GM18907 (cell line): ENCODE results near the gene NCSTN.

Experiments
- ATAC-seq: cut with Tn5 transposase; IDR thresholded peaks from one replicate; pipeline ENCODE4 v1.9.1; 2021; ENCODE audit warnings: mild to moderate bottlenecking, moderate library complexity; ENCODE audit not compliant: unreplicated experiment

Gene NCSTN

DNA sequence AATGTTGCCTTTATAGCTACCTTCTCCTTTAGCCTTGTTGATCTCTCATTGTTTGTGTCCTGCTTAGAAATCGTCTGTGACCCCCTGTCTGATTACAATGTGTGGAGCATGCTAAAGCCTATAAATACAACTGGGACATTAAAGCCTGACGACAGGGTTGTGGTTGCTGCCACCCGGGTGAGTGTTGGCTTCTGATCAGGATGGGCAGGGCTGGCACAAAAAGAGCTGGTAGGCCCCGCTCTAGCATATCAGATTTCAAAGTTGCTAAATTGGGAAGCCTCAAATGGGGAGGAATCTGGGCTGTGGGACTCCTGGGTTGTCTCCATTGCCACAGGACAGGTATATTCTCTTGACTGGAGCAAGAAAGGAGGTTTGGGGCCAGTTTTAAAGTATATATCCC is 8.4 kb downstream of the NCSTN start:
- ATAC-seq, result no peak

DNA sequence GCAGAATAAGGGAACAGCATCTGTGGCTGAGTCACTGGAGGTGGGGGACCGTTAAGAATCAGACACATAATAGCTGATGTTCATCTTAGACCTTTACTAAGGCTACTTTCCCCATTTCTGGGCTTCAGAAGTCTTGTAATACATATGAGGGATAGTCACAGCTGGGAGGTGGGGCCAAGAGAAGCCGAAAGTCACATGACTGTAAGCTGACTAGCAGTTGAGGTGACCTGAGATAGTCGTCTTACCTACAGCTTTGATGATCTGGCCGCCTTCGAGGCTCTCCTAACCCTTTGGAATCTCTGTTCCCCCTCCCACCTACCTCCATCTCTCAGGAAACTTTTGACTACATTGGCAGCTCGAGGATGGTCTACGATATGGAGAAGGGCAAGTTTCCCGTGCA is 9.4 kb downstream of the NCSTN start:
- no peak for ATAC-seq

DNA sequence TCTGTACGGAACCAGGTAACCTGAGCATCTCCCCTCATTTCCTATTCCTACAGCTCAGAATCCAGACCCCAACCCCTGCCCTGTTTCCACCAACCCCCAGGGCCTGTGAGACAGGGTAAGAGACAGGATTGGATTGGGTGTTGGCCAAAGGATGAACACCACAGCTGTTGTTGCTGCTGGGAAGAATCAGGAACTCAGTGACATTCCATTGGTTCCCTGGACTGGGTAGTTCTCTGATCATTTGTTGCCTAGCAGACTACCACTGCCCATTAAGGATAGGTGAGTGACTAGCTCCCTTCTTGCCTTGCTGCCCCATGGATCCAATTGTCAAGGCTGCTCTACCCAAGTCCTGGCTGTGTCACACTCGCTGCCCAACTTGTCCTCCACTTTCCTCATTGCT is 10.0 kb downstream of the NCSTN start:
- no peak for ATAC-seq

DNA sequence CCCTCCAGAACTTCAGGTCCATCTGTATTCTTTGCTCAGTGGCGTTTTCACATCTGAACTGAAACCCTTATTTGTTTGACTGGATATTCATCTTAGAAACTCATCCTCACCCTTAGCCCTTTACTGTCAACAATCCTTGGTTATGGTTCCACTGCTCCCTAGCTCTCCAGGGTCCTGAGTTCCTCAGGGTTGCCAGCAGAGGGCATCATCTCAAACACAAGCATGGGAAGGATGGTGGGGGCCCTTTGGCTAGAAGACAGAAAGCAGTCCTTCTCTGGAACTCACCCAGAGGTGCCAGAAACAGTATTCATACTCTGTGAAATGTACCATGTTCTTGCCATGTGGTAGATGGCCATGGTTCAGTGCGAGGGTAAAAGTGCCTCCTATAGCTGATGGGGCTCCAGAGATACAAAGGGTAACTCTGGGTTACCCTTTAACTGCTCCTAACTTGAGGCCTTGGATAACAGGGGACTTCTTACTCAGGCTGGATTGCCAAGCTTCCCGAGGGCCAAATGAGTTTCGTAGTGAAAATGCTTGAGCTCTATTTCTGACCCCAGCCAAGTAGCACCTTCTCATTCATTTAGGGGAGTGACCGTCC is 11.3 kb downstream of the NCSTN start:
- no peak for ATAC-seq

DNA sequence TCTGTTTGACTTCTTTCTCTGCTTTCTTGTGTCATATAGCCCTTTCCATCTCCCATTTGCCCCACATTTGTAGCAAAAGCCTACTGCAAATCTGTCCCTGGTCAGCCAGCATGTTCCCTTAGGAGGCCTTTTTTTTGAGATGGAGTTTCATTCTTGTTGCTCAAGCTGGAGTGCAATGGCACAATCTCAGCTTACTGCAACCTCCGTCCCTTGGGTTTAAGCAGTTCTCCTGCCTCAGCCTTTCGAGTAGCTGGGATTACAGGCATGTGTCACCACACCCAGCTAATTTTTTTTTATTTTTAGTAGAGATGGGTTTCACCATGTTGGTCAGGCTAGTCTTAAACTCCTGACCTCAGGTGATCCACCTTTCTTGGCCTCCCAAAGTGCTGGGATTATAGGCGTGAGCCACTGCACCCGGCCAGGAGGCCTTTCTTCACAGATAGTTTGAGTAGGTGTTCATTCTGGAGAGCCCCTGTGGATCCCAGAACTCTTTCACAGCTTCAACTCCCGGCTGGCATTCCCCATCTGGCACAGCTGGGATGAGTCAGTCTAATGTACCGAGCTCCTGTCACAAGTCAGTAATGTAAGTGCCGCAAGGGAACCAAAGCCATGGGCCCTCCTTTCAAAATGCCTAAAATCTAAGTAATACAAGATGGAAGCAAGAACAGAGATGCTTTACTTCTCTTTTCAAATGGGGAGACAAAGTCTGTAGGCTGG is 14.3 kb downstream of the NCSTN start:
- no peak for ATAC-seq

DNA sequence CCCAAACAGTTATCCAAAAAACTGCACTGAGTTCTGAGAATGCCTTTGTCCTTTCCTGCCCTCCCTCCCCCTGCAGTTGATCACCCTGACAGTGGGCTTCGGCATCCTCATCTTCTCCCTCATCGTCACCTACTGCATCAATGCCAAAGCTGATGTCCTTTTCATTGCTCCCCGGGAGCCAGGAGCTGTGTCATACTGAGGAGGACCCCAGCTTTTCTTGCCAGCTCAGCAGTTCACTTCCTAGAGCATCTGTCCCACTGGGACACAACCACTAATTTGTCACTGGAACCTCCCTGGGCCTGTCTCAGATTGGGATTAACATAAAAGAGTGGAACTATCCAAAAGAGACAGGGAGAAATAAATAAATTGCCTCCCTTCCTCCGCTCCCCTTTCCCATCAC is 14.9 kb downstream of the NCSTN start:
- ATAC-seq, result no peak

DNA sequence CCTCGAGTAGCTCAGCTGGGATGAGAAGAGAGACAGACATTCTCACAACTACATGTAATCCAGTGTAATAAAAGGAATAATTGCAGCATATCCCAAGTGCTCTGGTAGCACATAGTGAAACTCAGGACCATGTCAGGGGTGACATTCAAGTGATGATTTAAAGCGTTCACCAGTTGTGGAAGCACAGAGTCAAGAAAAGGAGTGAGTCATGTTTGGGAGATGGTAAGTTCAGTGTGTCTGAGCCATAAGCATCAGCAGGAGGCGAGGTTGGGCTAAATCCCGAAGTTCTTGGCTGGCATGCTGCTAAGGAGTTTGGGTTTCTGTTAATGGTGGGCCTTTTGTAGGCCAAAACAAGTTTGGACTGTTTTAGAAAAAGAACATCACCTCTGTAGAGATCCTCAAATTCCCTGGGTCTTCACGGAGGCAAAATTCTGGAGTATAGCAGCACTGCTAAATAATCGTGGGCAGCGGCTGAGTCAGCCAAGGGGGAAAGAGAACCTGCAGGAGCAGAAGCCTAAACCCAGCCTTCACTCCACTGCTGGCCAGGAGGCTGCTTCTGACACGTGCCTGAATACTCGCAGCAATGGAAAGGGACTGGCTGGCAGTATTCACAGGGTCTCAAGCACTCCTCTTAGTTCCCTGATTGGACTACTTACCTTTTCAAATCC is 16.5 kb downstream of the NCSTN start:
- ATAC-seq, result no peak

DNA sequence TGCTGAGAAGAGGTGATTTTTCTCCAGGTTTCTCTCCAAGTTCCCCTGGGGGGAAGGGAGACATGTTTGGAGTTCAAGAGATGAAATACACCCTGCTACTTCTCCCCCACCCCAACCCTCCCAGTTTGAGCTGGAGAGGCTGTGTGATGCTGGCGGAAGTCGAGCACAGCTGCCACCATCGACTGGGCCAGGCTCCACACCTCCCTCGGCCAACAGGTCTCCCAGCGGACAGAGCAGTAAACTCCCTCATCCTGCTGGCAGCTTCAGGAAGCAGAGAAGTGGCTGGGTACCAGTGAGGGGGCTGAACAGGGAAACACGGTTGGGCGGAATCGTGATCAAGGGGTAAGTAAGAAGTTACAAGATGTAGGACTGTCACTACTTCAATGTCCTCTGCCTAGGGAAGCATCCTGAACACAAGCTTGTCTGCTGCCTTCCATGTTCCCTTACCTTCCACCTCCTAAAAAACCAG is 17.1 kb downstream of the NCSTN start:
- ATAC-seq, result no peak

DNA sequence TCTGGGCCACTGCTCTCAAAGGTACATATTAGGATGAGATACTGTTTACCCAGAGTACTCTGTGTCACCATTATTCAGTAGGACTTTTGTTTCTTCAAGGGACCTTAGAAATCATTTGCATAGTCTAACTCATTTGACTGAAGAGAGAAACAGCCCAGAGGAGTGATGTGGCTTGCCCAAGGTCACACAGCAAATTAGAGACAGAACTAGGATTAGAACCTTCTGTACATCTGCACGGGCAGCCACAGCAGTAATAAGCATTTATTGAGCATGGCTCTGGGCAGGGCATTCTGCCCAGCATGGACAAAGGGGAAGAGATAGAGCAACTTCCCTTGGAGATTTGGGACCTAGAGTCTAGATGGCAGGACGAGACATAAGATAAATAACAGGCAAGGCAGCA is 18.0 kb downstream of the NCSTN start:
- no peak for ATAC-seq

DNA sequence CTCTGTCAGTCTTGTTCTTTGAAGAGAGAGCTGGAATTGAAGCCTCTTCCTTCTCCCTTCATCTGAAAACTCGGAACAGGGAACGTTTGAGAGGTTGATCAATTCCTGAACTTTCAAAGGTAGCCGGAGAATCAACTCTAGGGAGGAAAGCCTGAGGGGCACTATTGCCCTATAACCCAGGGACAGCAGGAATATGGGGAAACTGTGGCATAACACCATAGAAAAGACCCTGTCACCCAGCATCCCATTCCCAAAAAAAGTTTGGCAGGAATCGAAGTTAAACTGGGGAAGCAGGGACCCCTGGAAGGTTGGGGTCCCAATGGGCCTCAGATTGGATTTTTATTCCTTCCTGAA is 18.6 kb downstream of the NCSTN start:
- ATAC-seq, result no peak

DNA sequence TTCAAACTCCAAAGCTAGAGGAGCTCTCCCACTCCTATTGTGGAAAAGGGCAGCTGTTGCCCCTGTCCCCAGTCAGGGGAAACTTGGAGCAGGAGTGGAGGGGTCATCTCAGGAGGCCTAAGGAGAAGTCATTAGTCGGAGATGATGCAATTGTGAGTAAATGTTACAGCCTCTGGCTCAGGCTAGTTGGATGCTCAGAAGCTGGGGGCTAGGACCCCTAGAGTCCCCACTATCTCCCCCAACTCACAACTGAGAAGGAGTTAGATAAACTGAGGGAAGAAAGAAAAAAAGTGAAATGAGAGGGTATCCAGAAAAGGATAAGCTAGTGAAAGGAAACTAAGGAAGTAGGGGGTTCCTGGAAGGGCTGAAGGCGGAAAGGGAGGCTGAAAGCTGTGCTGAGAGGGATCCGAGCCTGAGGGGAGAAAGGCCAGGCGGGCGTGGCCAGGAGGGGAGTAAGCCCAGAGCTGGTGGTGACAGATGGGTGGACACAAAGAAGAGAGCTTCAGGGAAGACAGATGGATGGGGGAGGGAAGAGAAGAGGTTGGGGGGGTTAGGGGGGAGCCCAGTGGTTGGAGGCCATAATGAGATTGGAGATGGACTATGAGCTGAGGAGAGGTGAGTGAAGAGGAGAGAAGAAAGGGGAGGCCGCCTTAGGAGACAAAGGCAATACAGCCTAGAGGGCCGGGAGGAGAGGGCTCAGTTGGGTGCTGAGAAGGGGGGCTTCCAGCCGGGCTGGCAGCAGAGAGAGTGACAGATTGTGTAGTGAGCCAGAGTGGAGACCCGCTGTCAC is 19.2 kb downstream of the NCSTN start:
- ATAC-seq, result no peak

DNA sequence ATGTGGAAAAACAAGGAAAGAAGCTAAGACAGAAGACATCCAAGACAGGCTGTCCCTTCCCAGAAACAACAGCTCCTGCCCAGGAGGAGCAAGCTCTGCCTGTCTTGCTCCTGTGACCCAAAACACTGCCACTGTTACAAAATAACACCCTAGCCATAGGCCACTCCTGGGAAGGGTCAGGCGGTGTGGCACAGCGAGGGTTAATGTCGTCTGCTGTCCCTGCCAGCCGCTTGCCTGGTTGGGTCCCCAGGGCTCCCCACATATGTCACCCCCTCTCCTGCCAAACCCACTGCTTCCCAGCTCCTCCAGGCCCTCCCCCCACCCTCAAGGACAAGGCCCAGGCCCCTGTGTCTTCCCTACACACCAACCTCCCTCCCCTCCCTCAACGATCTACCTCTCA is 19.8 kb downstream of the NCSTN start:
- no peak for ATAC-seq

DNA sequence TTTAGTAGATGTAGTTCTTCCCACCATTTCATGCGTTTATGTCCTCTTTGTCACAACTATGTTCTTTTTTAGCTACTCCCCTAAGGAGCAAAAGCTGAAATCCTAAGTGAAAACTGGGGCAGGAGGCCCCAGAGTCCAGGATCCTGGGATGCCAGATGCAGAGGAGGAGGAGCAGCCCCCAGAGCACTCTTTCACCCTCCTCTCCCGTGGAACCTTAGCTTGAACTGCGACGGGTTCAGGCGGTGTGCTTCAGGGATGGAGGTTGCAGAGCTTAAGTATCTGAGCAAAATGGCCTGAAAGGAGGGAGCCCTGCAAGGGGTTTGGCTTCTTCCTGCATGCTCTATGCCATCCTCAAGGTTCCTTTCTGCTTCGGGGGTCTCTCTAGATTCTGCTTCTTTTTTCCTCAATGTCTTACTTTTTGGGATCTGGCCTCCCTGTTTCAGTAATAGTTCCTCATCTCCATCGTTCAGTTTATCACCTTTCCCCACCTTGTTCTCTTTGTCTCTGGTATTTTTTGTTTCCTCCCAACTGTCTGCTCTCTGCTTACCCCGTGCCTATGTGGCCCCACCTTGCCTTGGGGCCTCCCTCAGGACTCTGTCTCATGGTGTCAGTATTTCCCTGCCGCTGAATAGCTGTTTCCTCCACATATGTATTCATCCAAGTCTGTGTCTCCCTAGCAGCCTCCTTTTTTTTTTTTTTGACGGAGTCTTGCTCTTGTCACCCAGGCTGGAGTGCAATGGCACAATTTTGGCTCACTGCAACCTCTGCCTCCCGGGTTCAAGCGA is 21.0 kb downstream of the NCSTN start:
- ATAC-seq, result no peak

DNA sequence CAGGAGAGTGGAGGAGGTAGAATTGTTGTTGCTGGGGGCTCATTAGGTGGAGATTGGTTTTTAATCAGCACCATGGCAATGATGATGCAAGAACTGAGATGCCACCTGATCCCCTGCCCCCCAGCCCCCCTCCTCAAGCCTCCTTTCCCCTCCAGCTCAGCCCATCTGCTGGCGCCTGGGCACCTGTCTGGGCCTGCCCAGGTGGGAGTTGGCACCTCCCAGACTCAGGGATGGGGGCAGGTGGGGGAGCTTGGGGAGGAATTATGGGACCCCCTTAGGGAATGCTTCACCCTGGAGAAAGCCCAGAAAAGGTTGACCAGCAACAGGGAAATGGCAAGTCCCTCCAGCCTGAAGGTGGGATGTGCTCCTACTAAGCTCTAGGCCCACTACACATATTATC is 22.1 kb downstream of the NCSTN start:
- no peak for ATAC-seq

DNA sequence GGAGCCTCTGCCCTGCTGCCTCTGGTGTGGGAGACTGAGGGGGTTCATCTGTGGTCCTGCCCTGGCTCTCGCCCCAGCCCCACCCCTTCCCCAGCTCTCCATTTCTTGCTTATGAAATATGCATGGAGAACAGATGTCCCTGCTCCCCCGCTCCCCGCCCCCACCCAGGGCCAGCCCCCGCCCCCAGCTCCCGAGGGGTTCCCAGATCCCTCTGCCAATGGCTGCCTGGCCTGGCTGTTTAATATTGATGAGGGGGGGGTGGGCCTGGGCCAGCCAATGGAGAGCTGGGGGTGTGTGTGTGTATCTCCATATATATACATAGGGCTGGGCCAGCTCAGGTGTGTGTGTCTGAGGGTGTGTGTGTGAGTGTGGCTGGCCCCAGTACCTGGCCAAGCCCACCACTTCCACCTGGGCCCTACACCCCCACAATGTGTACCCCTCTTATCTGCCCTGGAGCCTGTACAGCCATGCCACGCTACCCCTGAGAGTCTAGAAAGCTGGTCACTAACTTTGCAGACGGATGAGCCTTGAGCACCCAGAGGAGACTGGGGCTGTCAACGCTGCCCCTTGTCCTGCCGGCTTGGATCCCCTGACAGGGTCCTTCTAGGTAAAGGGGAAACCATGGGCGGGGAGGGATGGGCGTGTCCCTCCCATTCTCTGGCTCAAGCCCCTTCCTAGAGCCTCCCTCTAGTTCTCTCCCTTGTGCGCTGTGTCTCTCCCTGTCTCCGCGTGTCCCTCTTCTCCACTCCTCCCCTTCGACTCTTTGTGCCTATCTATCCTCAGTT is 23.7 kb downstream of the NCSTN start, which contains the start of gene NHLH1:
TSS of gene NHLH1 (plus strand) at position 341 of the 785 bp plus-strand sequence. CDS start 3,661 bp downstream, outside the sequence.
- ATAC-seq, result no peak

DNA sequence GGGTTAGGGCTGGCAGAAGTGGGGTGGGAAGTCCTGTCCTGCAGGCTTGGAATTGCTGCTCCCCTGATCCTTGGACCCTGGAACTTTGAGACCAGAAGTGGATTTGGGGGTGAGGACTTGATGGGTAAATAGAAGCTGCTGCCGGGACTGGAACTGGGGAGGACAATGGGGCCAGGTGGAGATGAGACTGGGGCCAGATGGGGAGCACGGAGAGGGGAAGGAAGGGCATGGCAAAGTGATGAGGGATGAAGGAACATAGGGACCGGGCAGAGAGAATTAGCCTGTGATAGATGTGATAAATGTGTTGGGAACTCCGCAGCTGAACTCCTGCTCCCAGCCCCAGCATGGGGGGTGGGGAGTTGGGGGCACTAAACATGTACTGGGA is 24.3 kb downstream of the NCSTN start:
- ATAC-seq, result no peak

DNA sequence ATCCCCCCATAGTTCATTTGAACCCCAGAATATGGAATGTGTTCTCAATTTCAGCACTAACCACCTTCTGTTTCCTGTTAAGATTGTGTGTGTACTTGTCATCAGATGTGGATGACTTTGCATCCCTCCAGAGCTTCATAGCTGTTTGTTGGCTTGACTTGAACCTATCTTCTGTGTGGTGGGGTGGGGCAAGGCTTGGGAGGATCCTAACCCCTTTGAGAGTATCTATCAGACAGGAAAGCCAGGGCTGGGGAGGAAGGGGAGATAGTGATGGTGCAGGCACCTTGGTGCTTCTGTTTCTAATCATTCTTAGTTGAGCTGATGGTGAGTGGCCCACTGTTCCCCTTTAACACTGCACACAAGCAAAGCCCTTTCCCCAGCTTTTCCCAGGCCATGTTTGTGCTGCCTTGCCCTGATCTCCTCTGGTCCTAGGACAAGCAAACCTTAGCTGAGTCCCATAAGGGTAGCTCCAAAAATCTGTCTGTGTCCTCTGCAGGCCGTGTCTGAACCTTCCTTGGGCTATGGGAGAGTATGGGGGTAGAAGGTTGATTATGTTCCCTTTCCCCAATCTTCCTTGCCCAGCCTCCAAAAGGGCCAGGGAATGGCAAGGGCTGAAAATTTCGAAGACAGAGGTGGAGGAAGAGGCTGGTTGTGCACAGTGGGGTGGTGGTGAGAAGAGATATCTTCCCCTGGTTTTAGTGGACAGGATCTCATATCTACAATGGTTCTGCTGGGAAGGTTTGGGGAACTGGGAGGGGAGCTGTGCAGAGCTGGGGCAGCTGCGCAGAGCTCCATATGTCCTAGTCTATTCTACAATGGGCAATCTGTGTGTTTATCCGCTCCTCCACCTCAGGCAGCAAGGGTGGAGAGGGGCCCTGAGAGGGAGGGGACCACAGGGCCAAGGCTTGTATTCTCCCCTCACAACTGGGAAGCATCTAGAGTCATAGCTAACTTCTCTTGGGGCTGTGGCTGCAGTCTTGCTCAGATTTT is 25.0 kb downstream of the NCSTN start:
- no peak for ATAC-seq

DNA sequence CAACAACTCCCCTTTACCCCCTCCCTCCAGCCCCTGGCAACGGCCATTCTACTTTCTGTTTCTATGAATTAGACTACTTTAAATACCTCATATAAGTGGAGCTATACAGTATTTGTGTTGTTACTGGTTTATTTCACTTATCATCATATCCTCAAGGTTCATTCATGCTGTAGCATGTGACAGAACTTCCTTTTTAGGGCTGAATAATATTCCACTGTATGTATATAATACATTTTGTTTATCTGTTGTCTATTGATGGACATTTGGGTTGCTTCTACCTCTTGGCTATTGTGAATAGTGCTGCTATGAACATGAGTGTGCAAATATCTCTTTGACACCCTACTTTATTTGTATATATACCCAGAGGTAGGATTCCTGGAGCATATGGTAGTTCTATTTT is 25.9 kb downstream of the NCSTN start:
- no peak for ATAC-seq
